SK-N-SH treated with all-trans-retinoic acid at 6 μM for 48 hours (cell line): Measurements from ENCODE around the gene CILP2.

Source experiments
- ATAC-seq: fragments of 200-7000 bp; cut with Tn5 transposase; 3 replicates; pipeline ENCODE4 v1.9.1; 2020; ENCODE audit warnings: mild to moderate bottlenecking, moderate library complexity
- ARNTL ChIP-seq: fragments of 450-650 bp; formaldehyde crosslinking; IDR thresholded peaks from 2 replicates; pipeline ENCODE4 v1.5.0; 2020; ENCODE audit warnings: low read depth, mild to moderate bottlenecking, moderate library complexity, borderline replicate concordance
- BACH2 ChIP-seq: fragments of 250-450 bp; sonication (Bioruptor Pico); IDR thresholded peaks from 2 replicates; pipeline ENCODE4 v1.9.0; 2021; ENCODE audit warnings: mild to moderate bottlenecking, borderline replicate concordance
- CSDC2 ChIP-seq: fragments of 250-450 bp; sonication (Bioruptor Pico); IDR thresholded peaks from 2 replicates; pipeline ENCODE4 v1.5.0; 2020; ENCODE audit warnings: mild to moderate bottlenecking, moderate library complexity
- ESRRG ChIP-seq: fragments of 250-450 bp; sonication (Bioruptor Pico); IDR thresholded peaks from 2 replicates; pipeline ENCODE4 v1.6.1; 2021; ENCODE audit warnings: mild to moderate bottlenecking
- GLIS3 ChIP-seq: fragments of 250-450 bp; sonication (Bioruptor Pico); IDR thresholded peaks from 2 replicates; pipeline ENCODE4 v1.5.0; 2020; ENCODE audit warnings: mild to moderate bottlenecking, moderate library complexity
- ISL1 ChIP-seq: fragments of 250-450 bp; sonication (Bioruptor Pico); IDR thresholded peaks from 2 replicates; pipeline ENCODE4 v2.1.2; 2022; ENCODE audit warnings: mild to moderate bottlenecking, moderate library complexity
- OSR1 ChIP-seq: fragments of 250-450 bp; sonication (Bioruptor Pico); IDR thresholded peaks from 2 replicates; pipeline ENCODE4 v1.8.0; 2022; ENCODE audit warnings: moderate library complexity, mild to moderate bottlenecking, inconsistent platforms
- PATZ1 ChIP-seq: fragments of 250-450 bp; sonication (Bioruptor Pico); IDR thresholded peaks from 2 replicates; pipeline ENCODE4 v1.8.0; 2020; ENCODE audit warnings: mild to moderate bottlenecking, moderate library complexity, borderline replicate concordance
- POU6F1 ChIP-seq: fragments of 250-450 bp; sonication (Bioruptor Pico); IDR thresholded peaks from 2 replicates; pipeline ENCODE4 v1.8.0; 2021; ENCODE audit warnings: low read depth, mild to moderate bottlenecking, moderate library complexity, borderline replicate concordance
- PPARA ChIP-seq: fragments of 250-450 bp; sonication (Bioruptor Pico); IDR thresholded peaks from 2 replicates; pipeline ENCODE4 v1.5.0; 2020; ENCODE audit warnings: mild to moderate bottlenecking, borderline replicate concordance
- RARB ChIP-seq: fragments of 250-450 bp; sonication (Bioruptor Pico); IDR thresholded peaks from 2 replicates; pipeline ENCODE4 v1.8.0; 2021; ENCODE audit warnings: mild to moderate bottlenecking, moderate library complexity
- SNAI2 ChIP-seq: fragments of 250-450 bp; sonication (Bioruptor Pico); IDR thresholded peaks from 2 replicates; pipeline ENCODE4 v1.5.0; 2020; ENCODE audit warnings: mild to moderate bottlenecking, moderate library complexity
- TCF4 ChIP-seq: fragments of 250-450 bp; sonication (Bioruptor Pico); IDR thresholded peaks from 2 replicates; pipeline ENCODE4 v1.8.0; 2021; ENCODE audit warnings: mild to moderate bottlenecking, moderate library complexity, borderline replicate concordance
- TOX ChIP-seq: fragments of 250-450 bp; sonication (Bioruptor Pico); IDR thresholded peaks from 2 replicates; pipeline ENCODE4 v1.8.0; 2021; ENCODE audit warnings: mild to moderate bottlenecking, moderate library complexity, borderline replicate concordance
- ZC3H10 ChIP-seq: fragments of 250-450 bp; sonication (Bioruptor Pico); IDR thresholded peaks from 2 replicates; pipeline ENCODE4 v1.5.1; 2021; ENCODE audit warnings: mild to moderate bottlenecking, moderate library complexity
- ZFP3 ChIP-seq: fragments of 250-450 bp; sonication (Bioruptor Pico); IDR thresholded peaks from 2 replicates; pipeline ENCODE4 v1.5.0; 2020; ENCODE audit warnings: mild to moderate bottlenecking, moderate library complexity
- ZNF565 ChIP-seq: fragments of 450-650 bp; formaldehyde crosslinking; conservative IDR thresholded peaks from 2 replicates; pipeline ENCODE4 v1.5.0; 2020; ENCODE audit warnings: low read depth, mild to moderate bottlenecking, moderate library complexity
- ZNF70 ChIP-seq: fragments of 450-650 bp; formaldehyde crosslinking; IDR thresholded peaks from 2 replicates; pipeline ENCODE4 v1.5.0; 2020; ENCODE audit warnings: mild to moderate bottlenecking, moderate library complexity
- ZNF8 ChIP-seq: fragments of 450-650 bp; formaldehyde crosslinking; IDR thresholded peaks from 2 replicates; pipeline ENCODE4 v1.5.0; 2020; ENCODE audit warnings: mild to moderate bottlenecking, moderate library complexity
- TF ChIP-seq, protein P1 (sequence below): fragments of 250-450 bp; sonication (Bioruptor Pico); IDR thresholded peaks from 2 replicates; pipeline ENCODE4 v1.5.1; 2021; ENCODE audit warnings: mild to moderate bottlenecking, moderate library complexity
- TF ChIP-seq, protein P2 (sequence below): fragments of 250-450 bp; sonication (Bioruptor Pico); IDR thresholded peaks from 2 replicates; pipeline ENCODE4 v1.5.0; 2020; ENCODE audit warnings: mild to moderate bottlenecking, moderate library complexity
- TF ChIP-seq, protein P3 (sequence below): fragments of 250-450 bp; sonication (Bioruptor Pico); IDR thresholded peaks from 2 replicates; pipeline ENCODE4 v1.5.1; 2020; ENCODE audit warnings: low read depth, mild to moderate bottlenecking, moderate library complexity

Gene CILP2

GRCh38 chr19:19540715-19541515 is 2.9 kb downstream of the CILP2 start:
- peak; percentile 80 for ATAC-seq
- TF ChIP-seq GLIS3 (no peak), OSR1 (CRISPR knock-in tag) (no peak)

DNA sequence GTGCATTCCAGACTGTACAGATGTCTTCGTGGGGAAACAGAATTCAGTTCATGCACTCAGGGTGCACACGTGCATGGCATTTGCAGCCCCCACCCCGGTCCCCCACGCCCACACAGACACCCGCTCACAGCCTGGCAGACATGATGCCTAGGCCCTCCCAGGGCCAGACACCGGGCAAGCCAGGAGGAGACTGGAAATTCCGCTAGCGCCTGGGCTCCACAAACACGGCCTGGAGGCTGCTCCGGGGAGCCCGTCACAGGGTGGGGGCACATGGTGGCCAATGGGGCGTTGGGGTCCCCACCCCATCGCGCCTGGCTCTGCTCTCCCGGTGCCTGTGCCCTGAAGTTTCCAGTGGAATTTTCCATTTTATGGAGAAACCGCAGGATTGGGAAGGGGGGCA is 3.6 kb downstream of the CILP2 start:
- no peak for TF ChIP-seq CSDC2 (CRISPR knock-in tag)
- no peak for TF ChIP-seq TOX (CRISPR knock-in tag)
- no peak for TF ChIP-seq ISL1 (CRISPR knock-in tag)
- no peak for TF ChIP-seq SNAI2 (CRISPR knock-in tag)
- TF ChIP-seq ZFP3 (CRISPR knock-in tag) = no peak
- no peak for TF ChIP-seq PPARA (CRISPR knock-in tag)
- TF ChIP-seq, protein P1, sequence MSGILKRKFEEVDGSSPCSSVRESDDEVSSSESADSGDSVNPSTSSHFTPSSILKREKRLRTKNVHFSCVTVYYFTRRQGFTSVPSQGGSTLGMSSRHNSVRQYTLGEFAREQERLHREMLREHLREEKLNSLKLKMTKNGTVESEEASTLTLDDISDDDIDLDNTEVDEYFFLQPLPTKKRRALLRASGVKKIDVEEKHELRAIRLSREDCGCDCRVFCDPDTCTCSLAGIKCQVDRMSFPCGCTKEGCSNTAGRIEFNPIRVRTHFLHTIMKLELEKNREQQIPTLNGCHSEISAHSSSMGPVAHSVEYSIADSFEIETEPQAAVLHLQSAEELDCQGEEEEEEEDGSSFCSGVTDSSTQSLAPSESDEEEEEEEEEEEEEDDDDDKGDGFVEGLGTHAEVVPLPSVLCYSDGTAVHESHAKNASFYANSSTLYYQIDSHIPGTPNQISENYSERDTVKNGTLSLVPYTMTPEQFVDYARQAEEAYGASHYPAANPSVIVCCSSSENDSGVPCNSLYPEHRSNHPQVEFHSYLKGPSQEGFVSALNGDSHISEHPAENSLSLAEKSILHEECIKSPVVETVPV = no peak
- no peak for TF ChIP-seq TCF4 (CRISPR knock-in tag)
- TF ChIP-seq BACH2 (CRISPR knock-in tag) = no peak
- no peak for TF ChIP-seq POU6F1
- TF ChIP-seq ESRRG (CRISPR knock-in tag) = no peak
- TF ChIP-seq ARNTL = no peak

DNA sequence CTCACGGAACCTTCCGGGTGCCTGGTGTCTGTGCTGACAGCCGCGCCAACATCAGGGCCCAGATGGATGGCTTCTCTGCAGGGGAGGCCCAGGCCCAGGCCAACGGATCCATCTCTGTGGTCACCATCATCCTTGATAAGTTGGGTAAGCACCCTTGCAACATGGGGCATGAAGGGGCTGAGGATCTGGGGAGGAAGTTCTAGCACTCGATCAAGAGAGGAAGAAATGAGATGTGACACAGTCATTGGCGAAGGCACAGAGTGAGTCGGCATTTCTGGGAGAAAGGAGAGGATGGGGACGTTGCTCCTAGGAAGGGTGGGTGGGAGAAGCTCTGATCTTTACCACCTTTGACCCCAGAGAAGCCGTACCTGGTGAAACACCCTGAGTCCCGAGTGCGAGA is 4.4 kb downstream of the CILP2 start:
- ATAC-seq = no peak
- TF ChIP-seq ZC3H10 (CRISPR knock-in tag) (no peak), ZNF565 (CRISPR knock-in tag) (no peak), BACH2 (CRISPR knock-in tag) (no peak), PATZ1 (CRISPR knock-in tag) (no peak), OSR1 (CRISPR knock-in tag) (no peak), ISL1 (CRISPR knock-in tag) (no peak), ZFP3 (CRISPR knock-in tag) (no peak), GLIS3 (no peak), ZNF8 (CRISPR knock-in tag) (no peak), ESRRG (CRISPR knock-in tag) (no peak), PPARA (CRISPR knock-in tag) (no peak), TCF4 (CRISPR knock-in tag) (no peak), CSDC2 (CRISPR knock-in tag) (no peak), ZNF70 (CRISPR knock-in tag) (no peak), POU6F1 (no peak), TOX (CRISPR knock-in tag) (no peak), RARB (CRISPR knock-in tag) (no peak)
- TF ChIP-seq, protein P2, sequence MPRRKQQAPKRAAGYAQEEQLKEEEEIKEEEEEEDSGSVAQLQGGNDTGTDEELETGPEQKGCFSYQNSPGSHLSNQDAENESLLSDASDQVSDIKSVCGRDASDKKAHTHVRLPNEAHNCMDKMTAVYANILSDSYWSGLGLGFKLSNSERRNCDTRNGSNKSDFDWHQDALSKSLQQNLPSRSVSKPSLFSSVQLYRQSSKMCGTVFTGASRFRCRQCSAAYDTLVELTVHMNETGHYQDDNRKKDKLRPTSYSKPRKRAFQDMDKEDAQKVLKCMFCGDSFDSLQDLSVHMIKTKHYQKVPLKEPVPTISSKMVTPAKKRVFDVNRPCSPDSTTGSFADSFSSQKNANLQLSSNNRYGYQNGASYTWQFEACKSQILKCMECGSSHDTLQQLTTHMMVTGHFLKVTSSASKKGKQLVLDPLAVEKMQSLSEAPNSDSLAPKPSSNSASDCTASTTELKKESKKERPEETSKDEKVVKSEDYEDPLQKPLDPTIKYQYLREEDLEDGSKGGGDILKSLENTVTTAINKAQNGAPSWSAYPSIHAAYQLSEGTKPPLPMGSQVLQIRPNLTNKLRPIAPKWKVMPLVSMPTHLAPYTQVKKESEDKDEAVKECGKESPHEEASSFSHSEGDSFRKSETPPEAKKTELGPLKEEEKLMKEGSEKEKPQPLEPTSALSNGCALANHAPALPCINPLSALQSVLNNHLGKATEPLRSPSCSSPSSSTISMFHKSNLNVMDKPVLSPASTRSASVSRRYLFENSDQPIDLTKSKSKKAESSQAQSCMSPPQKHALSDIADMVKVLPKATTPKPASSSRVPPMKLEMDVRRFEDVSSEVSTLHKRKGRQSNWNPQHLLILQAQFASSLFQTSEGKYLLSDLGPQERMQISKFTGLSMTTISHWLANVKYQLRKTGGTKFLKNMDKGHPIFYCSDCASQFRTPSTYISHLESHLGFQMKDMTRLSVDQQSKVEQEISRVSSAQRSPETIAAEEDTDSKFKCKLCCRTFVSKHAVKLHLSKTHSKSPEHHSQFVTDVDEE (CRISPR knock-in tag) = no peak
- TF ChIP-seq, protein P3, sequence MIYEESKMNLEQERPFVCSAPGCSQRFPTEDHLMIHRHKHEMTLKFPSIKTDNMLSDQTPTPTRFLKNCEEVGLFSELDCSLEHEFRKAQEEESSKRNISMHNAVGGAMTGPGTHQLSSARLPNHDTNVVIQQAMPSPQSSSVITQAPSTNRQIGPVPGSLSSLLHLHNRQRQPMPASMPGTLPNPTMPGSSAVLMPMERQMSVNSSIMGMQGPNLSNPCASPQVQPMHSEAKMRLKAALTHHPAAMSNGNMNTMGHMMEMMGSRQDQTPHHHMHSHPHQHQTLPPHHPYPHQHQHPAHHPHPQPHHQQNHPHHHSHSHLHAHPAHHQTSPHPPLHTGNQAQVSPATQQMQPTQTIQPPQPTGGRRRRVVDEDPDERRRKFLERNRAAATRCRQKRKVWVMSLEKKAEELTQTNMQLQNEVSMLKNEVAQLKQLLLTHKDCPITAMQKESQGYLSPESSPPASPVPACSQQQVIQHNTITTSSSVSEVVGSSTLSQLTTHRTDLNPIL (CRISPR knock-in tag) = no peak
- TF ChIP-seq, all 23 proteins: peak for 0

More for the DNA sequence above, 3.6 kb downstream of the CILP2 start:
- no peak for ATAC-seq
